Measurements from ENCODE around the gene USP28.
"Not testable (repeated sequence)": the region's sequence is repeated elsewhere in the genome, so short reads cannot be mapped to it uniquely, and the experiment has no call there.

USP28 gene

GRCh38 chr11:113875234-113876073 is at the start of gene USP28:
Gene USP28, minus strand, starts transcription at chr11:113875572. Its CDS starts 71 bp downstream, at chr11:113875501.
- peak; percentile 57 for DNase-seq (ENCODE audit: low read depth)

DNA sequence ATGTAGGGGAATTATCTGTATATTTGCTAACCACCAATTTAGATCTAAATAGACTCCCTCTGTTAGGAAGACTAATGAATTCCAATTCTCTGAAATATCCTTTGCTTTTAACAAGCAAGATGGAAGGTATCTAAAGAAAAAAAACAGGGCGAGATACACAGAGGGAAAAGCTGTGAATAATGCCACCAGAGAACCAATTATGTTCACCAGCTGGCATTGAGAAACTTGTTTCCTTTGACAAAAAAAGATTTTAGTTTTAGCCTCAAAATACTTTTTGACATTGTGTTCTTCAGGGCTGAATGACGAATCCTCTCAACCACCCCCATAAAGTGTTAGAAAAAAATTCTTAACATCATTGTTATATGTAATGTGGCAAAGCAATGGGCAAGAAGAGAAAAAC is 48.2 kb upstream of the USP28 start:
- no peak for DNase-seq (ENCODE audit: low read depth)

DNA sequence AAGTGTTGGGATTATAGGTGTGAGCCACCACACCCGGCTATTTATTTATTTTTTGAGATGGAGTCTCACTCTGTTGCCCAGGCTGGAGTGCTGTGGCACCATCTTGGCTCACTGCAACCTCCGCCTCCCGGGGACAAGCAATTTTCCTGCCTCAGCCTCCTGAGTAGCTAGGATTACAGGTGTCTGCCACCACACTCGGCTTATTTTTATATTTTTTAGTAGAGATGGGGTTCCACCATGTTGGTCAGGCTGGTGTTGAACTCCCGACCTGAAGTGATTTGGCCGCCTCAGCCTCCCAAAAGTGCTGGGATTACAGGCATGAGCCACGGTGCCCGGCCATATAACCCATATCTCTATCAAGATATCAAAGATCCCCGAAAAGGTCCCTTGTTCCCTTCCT is 36.1 kb upstream of the USP28 start:
- not testable (repeated sequence) for DNase-seq (ENCODE audit: low read depth)

DNA sequence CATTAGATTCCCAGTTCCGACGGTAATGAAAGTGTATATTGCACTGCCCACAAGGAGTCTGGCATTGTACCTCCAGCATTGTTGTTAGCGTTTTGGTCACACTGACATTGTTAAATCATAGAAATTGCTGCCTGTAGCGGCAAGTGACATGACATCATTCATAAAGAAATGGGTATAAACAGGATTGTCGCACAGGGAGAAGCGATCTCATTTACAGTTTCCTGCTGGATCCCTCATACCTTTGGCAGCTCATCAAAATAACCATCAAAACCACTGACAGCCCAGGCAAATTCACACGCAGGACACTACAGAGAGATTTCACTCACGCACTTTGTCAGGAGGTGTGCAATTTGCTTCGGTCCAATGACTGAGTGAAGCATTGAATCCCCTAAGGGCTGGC is 32.7 kb upstream of the USP28 start:
- DNase-seq (ENCODE audit: low read depth) = no peak

DNA sequence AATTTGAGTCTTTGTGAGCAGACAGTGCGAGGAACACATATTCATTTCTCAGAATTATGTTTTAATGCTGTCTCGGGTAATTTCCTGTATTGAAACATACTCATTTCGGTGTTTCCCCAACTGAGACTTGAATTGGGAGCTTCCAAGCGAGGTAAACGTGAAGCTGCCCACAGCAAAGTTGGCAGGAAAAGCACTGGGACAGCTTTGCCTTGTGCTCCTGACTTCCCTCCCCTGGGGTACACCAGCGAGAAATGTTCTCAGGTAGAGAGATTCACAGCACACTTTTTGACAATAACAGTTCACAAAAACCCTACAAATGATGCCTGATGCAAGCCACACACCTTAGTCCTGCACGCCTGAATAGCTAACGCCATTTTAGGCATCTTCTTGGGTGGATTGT is 32.3 kb upstream of the USP28 start:
- DNase-seq (ENCODE audit: low read depth) = no peak

- no peak for DNase-seq (ENCODE audit: low read depth)
These were observed 31.8 kb upstream of the USP28 start for GRCh38 chr11:113907152-113907551.

DNA sequence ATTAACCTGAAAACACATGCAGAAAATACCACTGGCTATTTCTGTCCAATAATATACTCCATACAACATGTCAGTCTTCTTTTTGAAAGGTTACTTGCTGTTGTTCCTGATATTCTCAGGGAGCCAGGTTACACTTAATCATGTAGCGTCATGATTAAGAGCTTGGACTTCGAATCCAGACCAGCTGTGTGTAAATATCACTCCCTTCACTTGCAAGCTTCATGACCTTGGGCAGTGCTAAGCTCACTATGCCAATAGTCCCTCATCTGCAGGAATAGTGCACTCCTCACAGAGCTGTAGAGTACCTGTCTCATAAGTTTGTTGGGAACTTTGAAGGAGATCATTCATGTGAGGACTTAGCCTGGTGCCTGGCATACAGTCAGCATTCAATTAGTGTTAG is 31.1 kb upstream of the USP28 start:
- DNase-seq (ENCODE audit: low read depth) = no peak

DNA sequence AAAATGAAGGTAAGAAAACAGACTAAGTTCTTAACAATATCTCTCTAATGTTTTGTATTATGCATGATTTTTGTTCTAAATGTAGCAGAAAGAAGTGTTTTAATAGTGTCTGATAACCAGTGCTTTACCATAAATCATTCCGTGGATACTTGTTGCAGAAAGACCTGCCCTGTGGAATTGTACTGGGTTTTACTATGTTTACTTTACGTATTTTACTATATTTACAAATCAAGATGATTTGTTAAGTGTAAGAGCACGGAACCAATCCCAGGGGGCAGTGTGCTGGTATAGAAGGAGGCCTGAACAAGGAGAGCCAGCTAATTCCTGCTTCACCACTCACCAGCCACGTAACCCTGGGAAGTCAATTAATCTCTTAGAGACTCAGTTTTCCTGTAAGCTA is 30.7 kb upstream of the USP28 start:
- DNase-seq (ENCODE audit: low read depth) = no peak

DNA sequence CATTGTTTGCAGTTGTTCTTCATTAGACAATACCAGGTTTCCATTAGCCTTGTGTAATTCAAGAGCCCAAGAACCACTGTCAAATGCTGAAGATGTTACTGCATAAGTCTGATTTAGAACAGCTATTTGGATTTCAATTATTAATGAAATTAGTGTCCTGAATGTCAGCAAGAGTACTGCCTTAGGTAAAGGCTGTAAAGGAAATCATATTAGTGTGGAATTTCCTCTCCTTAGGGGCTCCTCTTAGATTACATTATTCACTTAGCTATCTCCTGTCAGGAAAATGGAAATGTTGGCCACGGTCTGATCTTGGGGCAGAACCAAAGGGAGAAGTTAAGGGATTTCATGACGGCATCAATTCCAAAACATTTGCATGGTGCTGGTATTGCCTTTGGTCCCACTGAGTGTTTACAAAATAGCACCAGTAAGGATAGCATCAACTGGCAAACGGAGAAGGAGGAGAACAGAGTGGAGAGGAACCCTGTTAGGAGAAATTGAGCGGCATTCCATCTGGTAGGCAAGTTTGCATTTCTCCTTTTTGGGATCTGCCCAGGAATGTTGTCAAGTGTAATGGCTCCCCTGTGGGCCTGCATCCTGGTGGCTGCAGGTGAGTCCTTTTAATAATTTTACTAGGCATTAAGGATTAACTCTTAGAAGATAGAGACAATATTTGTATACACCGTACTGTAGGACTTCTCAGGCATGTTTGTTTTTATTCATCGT is 29.2 kb upstream of the USP28 start, which contains the start of gene HTR3B:
HTR3B (plus strand) TSS at position 418 of the 723 bp plus-strand sequence; CDS start at position 556, 138 bp downstream.
- no peak for DNase-seq (ENCODE audit: low read depth)

- DNase-seq (ENCODE audit: low read depth) = no peak
These were observed 25.8 kb upstream of the USP28 start for GRCh38 chr11:113901141-113901540.

- DNase-seq (ENCODE audit: low read depth) = no peak
These were observed 20.9 kb upstream of the USP28 start for GRCh38 chr11:113896156-113896879.

GRCh38 chr11:113895367-113896155 is 20.2 kb upstream of the USP28 start:
- no peak for DNase-seq (ENCODE audit: low read depth)

DNA sequence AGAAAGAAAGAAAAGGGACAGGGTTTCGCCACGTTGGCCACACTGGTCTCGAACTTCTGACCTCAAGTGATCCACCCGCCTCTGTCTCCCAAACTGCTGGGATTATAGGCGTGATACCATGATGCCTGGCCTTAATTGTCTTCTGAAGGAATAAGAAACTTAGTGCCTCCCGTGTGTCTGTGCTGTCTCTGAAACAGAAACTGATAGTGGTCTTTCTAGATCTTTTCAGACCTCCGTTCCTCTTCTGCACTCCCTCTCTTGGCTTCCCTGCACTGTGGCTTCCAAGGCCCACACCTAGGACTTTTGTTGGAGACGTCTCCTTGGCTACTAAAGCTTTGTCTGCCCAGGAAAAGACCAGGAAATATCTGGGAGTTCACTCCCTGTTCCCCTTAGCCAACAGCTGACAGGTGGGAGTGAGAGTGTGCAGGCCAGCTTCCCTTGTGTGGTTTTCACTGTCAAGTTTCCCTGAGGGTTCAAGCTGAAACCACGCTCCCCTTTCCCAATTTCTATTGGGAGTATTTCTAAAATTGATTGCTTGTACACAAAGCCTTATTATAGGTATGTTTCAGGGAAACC is 19.1 kb upstream of the USP28 start:
- DNase-seq (ENCODE audit: low read depth) = no peak

- no peak for DNase-seq (ENCODE audit: low read depth)
These were observed 13.5 kb upstream of the USP28 start for GRCh38 chr11:113888848-113889247.

DNA sequence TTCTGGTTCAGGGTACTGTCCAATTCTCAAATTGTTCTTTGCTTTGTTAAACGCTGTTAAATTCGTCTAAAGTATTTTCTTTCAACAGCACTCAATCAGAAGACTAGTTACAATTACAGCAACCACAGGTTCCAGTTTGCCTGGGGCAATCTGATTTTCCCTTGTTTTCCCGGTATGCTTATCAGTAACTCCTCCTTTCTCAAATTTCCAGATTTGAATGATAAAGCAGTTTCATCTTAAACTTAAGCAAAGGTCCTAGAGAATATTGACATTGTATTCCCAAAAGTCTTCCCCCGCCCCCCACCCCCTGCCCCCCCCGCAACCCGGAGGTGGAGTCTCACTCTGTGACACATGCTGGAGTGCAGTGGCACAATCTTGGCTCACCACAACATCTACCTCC is 10.5 kb upstream of the USP28 start:
- no peak for DNase-seq (ENCODE audit: low read depth)

DNA sequence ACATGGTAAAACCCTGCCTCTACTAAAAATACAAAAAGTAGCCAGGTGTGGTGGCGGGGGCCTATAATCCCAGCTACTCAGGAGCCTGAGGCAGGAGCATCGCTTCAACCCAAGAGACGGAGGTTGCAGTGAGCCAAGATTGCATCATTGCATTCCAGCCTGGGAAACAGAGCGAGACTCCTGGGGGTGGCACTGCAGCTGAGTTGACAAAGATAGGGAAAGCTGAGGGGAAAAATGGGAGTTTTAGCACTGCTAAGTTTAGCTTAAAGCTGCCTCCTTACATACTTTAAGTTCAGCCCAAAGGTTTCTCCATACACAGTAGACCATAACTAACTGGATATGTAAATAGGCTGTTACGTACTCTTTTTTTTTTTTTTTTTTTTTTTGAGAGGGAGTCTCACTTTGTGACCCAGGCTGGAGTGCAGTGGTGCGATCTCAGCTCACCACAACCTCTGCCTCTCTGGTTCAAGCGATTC is 9.0 kb upstream of the USP28 start:
- no peak for DNase-seq (ENCODE audit: low read depth)

DNA sequence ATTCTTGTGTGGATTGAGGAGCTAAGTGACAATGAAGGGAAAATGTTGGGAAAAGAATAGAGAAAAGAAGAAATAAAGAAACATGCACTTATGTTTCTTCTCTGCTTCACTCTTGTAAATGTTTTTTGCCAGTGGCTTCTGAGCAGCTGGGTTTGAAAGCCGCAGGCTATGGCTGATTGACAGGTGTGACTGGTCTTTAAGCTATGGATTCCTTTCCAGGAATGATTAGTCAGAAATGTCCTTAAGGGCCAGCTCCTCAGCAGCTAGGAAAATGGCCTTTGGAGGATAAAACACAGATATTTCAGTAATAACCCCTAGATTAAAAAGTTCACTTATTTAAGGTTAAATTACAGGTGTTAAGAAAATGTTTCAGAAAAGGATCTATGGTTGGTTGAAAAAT is 6.5 kb upstream of the USP28 start:
- DNase-seq (ENCODE audit: low read depth) = no peak

DNA sequence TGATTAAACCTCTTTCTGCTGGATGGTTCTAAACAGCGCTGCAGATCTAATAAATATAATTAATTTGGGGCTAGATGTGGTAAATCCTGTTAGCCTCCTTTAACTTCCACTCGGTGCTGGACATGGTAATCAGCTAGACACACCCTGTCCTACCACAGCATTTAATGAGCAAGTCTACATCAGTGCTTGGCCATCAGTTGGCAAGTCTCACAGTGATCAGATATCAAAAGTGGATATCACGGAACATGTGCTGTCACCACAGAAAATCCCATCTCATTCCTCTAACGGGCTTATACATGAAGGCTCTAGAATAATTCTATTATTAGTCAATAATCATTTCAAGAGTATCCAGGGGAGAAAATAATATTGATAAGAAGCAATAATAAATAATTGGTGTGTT is 5.6 kb upstream of the USP28 start:
- no peak for DNase-seq (ENCODE audit: low read depth)

DNA sequence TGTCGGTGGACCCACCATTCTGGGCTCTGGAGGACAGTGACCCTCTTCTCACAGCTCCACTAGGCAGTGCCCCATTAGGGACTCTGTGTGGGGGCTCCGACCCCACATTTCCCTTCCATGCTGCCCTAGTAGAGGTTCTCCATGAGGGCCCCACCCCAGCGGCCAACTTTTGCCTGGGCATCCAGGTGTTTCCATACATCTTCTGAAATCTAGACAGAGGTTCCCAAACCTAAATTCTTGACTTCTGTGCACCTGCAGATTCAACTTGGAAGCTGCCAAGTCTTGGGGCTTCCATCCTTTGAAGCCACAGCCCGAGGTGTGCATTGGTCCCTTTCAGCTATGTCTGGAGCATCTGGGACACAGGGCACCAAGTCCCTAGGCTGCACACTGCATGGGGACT is 4.1 kb upstream of the USP28 start:
- DNase-seq (ENCODE audit: low read depth) = not testable (repeated sequence)

- no peak for DNase-seq (ENCODE audit: low read depth)
These were observed 2.3 kb upstream of the USP28 start for GRCh38 chr11:113877670-113878055.
